ENCODE data around the gene ZNF91.

DNA sequence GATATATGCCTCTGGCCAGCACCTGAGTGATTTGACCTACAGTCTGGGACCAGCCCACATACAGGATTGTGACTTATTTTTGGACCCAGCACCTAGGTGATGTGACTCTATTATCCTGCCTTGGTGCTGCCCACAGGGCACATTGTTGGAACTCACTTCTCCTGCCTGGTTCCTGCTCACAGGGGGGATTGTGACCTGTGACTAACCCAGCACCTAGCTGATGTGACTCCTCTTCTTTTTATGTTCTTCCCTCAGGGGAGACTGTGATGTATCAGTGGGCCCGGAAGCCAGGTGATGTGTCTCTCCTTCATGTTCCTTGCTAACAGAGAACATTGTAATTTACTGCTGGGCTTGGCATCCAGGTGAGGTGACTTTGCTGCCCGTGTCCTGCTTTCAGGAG lies 82.1 kb downstream of the ZNF91 start:
- TF ChIP-seq, protein P1, sequence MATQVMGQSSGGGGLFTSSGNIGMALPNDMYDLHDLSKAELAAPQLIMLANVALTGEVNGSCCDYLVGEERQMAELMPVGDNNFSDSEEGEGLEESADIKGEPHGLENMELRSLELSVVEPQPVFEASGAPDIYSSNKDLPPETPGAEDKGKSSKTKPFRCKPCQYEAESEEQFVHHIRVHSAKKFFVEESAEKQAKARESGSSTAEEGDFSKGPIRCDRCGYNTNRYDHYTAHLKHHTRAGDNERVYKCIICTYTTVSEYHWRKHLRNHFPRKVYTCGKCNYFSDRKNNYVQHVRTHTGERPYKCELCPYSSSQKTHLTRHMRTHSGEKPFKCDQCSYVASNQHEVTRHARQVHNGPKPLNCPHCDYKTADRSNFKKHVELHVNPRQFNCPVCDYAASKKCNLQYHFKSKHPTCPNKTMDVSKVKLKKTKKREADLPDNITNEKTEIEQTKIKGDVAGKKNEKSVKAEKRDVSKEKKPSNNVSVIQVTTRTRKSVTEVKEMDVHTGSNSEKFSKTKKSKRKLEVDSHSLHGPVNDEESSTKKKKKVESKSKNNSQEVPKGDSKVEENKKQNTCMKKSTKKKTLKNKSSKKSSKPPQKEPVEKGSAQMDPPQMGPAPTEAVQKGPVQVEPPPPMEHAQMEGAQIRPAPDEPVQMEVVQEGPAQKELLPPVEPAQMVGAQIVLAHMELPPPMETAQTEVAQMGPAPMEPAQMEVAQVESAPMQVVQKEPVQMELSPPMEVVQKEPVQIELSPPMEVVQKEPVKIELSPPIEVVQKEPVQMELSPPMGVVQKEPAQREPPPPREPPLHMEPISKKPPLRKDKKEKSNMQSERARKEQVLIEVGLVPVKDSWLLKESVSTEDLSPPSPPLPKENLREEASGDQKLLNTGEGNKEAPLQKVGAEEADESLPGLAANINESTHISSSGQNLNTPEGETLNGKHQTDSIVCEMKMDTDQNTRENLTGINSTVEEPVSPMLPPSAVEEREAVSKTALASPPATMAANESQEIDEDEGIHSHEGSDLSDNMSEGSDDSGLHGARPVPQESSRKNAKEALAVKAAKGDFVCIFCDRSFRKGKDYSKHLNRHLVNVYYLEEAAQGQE (IDR thresholded peaks at IDR 0.05; ENCODE audit: borderline replicate concordance), result no peak
- TF ChIP-seq, protein P1 (CRISPR knock-in tag; IDR thresholded peaks at IDR 0.05; ENCODE audit: low read depth), result no peak
- TF ChIP-seq RBFOX2 (IDR thresholded peaks at IDR 0.05; ENCODE audit: low read depth, low read length) (no peak), GATAD2B (IDR thresholded peaks at IDR 0.05; ENCODE audit: borderline replicate concordance) (no peak), BMI1 (IDR thresholded peaks at IDR 0.05; ENCODE audit: low read length) (no peak), FOXJ3 (CRISPR knock-in tag; IDR thresholded peaks at IDR 0.05) (no peak), ZNF77 (CRISPR knock-in tag; IDR thresholded peaks at IDR 0.05) (no peak), ZNF3 (CRISPR knock-in tag; IDR thresholded peaks at IDR 0.05) (no peak)

Data from K562 (cell line).